Immature natural killer cell (primary cell): Measurements from ENCODE around the gene TBCEL. TPM values are rescaled to one million over a fixed set of nuclear protein-coding genes. Genes with fewer than 3 reads are reported as not detected.

Source experiments
- DNase-seq, 3 donors: peaks; one replicate each; pipeline ENCODE4 v3.0.0; 2022; ENCODE audit warnings: mixed read lengths in 1 of 3
- H3K27ac Mint-ChIP-seq, 6 donors: one replicate each; pipeline ENCODE4 v1.8.0; 2020; ENCODE audit warnings: mixed read lengths in 6 of 6, mild to moderate bottlenecking in 5 of 6, inconsistent platforms in 4 of 6, moderate library complexity in 3 of 6
- H3K27me3 Mint-ChIP-seq, 3 donors: one replicate each; pipeline ENCODE4 v1.8.0; 2020 to 2021; ENCODE audit warnings: low read depth in 3 of 3, mild to moderate bottlenecking in 3 of 3, mixed read lengths in 3 of 3, moderate library complexity in 3 of 3, inconsistent platforms in 1 of 3
- H3K36me3 Mint-ChIP-seq, 3 donors: one replicate each; pipeline ENCODE4 v1.8.0; 2020; ENCODE audit warnings: mixed read lengths in 3 of 3, inconsistent platforms in 2 of 3, mild to moderate bottlenecking in 2 of 3
- H3K4me1 Mint-ChIP-seq, 2 donors: one replicate each; pipeline ENCODE4 v1.8.0; 2020; ENCODE audit warnings: inconsistent platforms in 2 of 2, mild to moderate bottlenecking in 2 of 2, mixed read lengths in 2 of 2, moderate library complexity in 1 of 2
- H3K4me3 Mint-ChIP-seq, 5 donors: one replicate each; pipeline ENCODE4 v1.8.0; 2020; ENCODE audit warnings: mild to moderate bottlenecking in 5 of 5, mixed read lengths in 5 of 5, inconsistent platforms in 3 of 5, moderate library complexity in 3 of 5
- H3K9me3 Mint-ChIP-seq, 6 donors: one replicate each; pipeline ENCODE4 v1.8.0; 2020; ENCODE audit warnings: mild to moderate bottlenecking in 6 of 6, mixed read lengths in 6 of 6, inconsistent platforms in 4 of 6, moderate library complexity in 3 of 6
- polyA plus RNA-seq, 3 donors: library from polyadenylated mRNA; unstranded; fragments of 300-500 nt; fragmentation: Illumina TruSeq; gene quantifications; one replicate each; pipeline ENCODE4 v1.2.3, GENCODE V29; 2021

The TBCEL gene
- polyA plus RNA-seq, 3 donors from 2014 or later, result 3.9 to 6.6 (median 5.5) TPM

GRCh38 chr11:121035780-121036179 is 11.9 kb downstream of the TBCEL start:
- no peaks in the 10 kb centered on the region for H3K36me3 Mint-ChIP-seq
- peaks cover 0 to 4% (median 0%) of the 10 kb centered on the region in 3 donors for H3K27me3 Mint-ChIP-seq
- no peaks in the 10 kb centered on the region for H3K9me3 Mint-ChIP-seq
- H3K27ac Mint-ChIP-seq, result no peak overlapping the region
- DNase-seq, result no peak
- H3K4me3 Mint-ChIP-seq, result no peak overlapping the region
- H3K4me1 Mint-ChIP-seq, result peaks cover 14 to 34% of the 10 kb centered on the region in 2 donors

GRCh38 chr11:121037016-121037415 is 13.1 kb downstream of the TBCEL start:
- Mint-ChIP-seq H3K27me3 (peaks cover 0 to 2% (median 0%) of the 10 kb centered on the region in 3 donors), H3K4me3 (no peak overlapping the region), H3K9me3 (no peaks in the 10 kb centered on the region), H3K4me1 (peaks cover 14 to 34% of the 10 kb centered on the region in 2 donors), H3K27ac (no peak overlapping the region), H3K36me3 (no peaks in the 10 kb centered on the region)
- no peak for DNase-seq

- peak overlapping the region in 3 of 6 donors; percentile 12 to 42 (median 34) for H3K27ac Mint-ChIP-seq
- H3K4me1 Mint-ChIP-seq, result peaks cover 14 to 41% of the 10 kb centered on the region in 2 donors
Observed at GRCh38 chr11:121038648-121039409, 14.9 kb downstream of the TBCEL start.

GRCh38 chr11:121039971-121040613 is 16.2 kb downstream of the TBCEL start:
- H3K36me3 Mint-ChIP-seq, result no peaks in the 10 kb centered on the region
- no peak overlapping the region for H3K4me3 Mint-ChIP-seq
- H3K9me3 Mint-ChIP-seq, result no peaks in the 10 kb centered on the region
- H3K27ac Mint-ChIP-seq, result no peak overlapping the region
- no peak for DNase-seq
- H3K27me3 Mint-ChIP-seq, result no peaks in the 10 kb centered on the region
- peaks cover 14 to 38% of the 10 kb centered on the region in 2 donors for H3K4me1 Mint-ChIP-seq

More at GRCh38 chr11:121038648-121039409, 14.9 kb downstream of the TBCEL start:
- H3K9me3 Mint-ChIP-seq, result no peaks in the 10 kb centered on the region
- DNase-seq, result no peak
- no peaks in the 10 kb centered on the region for H3K36me3 Mint-ChIP-seq
- H3K4me3 Mint-ChIP-seq, result no peak overlapping the region
- peaks cover 0 to under 1% (median 0%) of the 10 kb centered on the region in 3 donors for H3K27me3 Mint-ChIP-seq

GRCh38 chr11:121040614-121041002 is 16.7 kb downstream of the TBCEL start:
- Mint-ChIP-seq H3K27ac (no peak overlapping the region), H3K36me3 (no peaks in the 10 kb centered on the region), H3K9me3 (no peaks in the 10 kb centered on the region), H3K4me3 (no peak overlapping the region), H3K27me3 (no peaks in the 10 kb centered on the region), H3K4me1 (peaks cover 14 to 33% of the 10 kb centered on the region in 2 donors)
- DNase-seq, result no peak

GRCh38 chr11:121041072-121041471 is 17.2 kb downstream of the TBCEL start:
- Mint-ChIP-seq H3K27ac (no peak overlapping the region), H3K4me3 (no peak overlapping the region), H3K36me3 (peaks cover 2 to 3% (median 2%) of the 10 kb centered on the region in 3 donors), H3K9me3 (no peaks in the 10 kb centered on the region), H3K4me1 (peaks cover 11 to 28% of the 10 kb centered on the region in 2 donors), H3K27me3 (no peaks in the 10 kb centered on the region)
- no peak for DNase-seq

GRCh38 chr11:121042296-121042695 is 18.4 kb downstream of the TBCEL start:
- Mint-ChIP-seq H3K4me3 (no peak overlapping the region), H3K9me3 (no peaks in the 10 kb centered on the region), H3K27ac (no peak overlapping the region)

GRCh38 chr11:121047926-121048325 is 24.0 kb downstream of the TBCEL start:
- Mint-ChIP-seq H3K4me3 (no peak overlapping the region), H3K27ac (no peak overlapping the region), H3K4me1 (no peaks in the 10 kb centered on the region), H3K27me3 (no peaks in the 10 kb centered on the region), H3K9me3 (no peaks in the 10 kb centered on the region), H3K36me3 (peaks cover 25 to 43% (median 26%) of the 10 kb centered on the region in 3 donors)
- no peak for DNase-seq

More at GRCh38 chr11:121042296-121042695, 18.4 kb downstream of the TBCEL start:
- Mint-ChIP-seq H3K36me3 (peaks cover 12 to 16% (median 14%) of the 10 kb centered on the region in 3 donors), H3K27me3 (no peaks in the 10 kb centered on the region), H3K4me1 (peaks cover 6 to 16% of the 10 kb centered on the region in 2 donors)
- no peak for DNase-seq

GRCh38 chr11:121048464-121049233 is 24.7 kb downstream of the TBCEL start:
- Mint-ChIP-seq H3K27ac (no peak overlapping the region), H3K36me3 (peaks cover 26 to 50% (median 32%) of the 10 kb centered on the region in 3 donors), H3K9me3 (no peaks in the 10 kb centered on the region), H3K4me1 (no peaks in the 10 kb centered on the region), H3K27me3 (no peaks in the 10 kb centered on the region), H3K4me3 (no peak overlapping the region)
- no peak for DNase-seq

- Mint-ChIP-seq H3K27me3 (no peaks in the 10 kb centered on the region), H3K27ac (no peak overlapping the region), H3K36me3 (peaks cover 37 to 61% (median 39%) of the 10 kb centered on the region in 3 donors), H3K4me3 (no peak overlapping the region), H3K9me3 (no peaks in the 10 kb centered on the region), H3K4me1 (no peaks in the 10 kb centered on the region)
- no peak for DNase-seq
Observed at GRCh38 chr11:121053244-121053643, 29.3 kb downstream of the TBCEL start.

GRCh38 chr11:121054266-121054665 is 30.4 kb downstream of the TBCEL start:
- Mint-ChIP-seq H3K27me3 (no peaks in the 10 kb centered on the region), H3K36me3 (peaks cover 34 to 60% (median 37%) of the 10 kb centered on the region in 3 donors)

GRCh38 chr11:121055076-121055475 is 31.2 kb downstream of the TBCEL start:
- Mint-ChIP-seq H3K4me3 (no peak overlapping the region), H3K27ac (no peak overlapping the region), H3K9me3 (no peaks in the 10 kb centered on the region), H3K27me3 (no peaks in the 10 kb centered on the region), H3K36me3 (peaks cover 34 to 57% (median 37%) of the 10 kb centered on the region in 3 donors), H3K4me1 (peaks cover 0 to 9% of the 10 kb centered on the region in 2 donors)
- DNase-seq, result no peak

More at GRCh38 chr11:121054266-121054665, 30.4 kb downstream of the TBCEL start:
- no peak overlapping the region for H3K4me3 Mint-ChIP-seq
- no peaks in the 10 kb centered on the region for H3K9me3 Mint-ChIP-seq
- H3K27ac Mint-ChIP-seq, result no peak overlapping the region
- H3K4me1 Mint-ChIP-seq, result peaks cover 0 to 1% of the 10 kb centered on the region in 2 donors
- no peak for DNase-seq

GRCh38 chr11:121057922-121058321 is 34.0 kb downstream of the TBCEL start:
- no peaks in the 10 kb centered on the region for H3K9me3 Mint-ChIP-seq
- no peak for DNase-seq
- H3K27ac Mint-ChIP-seq, result peak overlapping the region in 1 of 6 donors; percentile 25
- H3K27me3 Mint-ChIP-seq, result no peaks in the 10 kb centered on the region
- H3K4me1 Mint-ChIP-seq, result peaks cover 0 to 10% of the 10 kb centered on the region in 2 donors
- no peak overlapping the region for H3K4me3 Mint-ChIP-seq
- H3K36me3 Mint-ChIP-seq, result peaks cover 33 to 62% (median 37%) of the 10 kb centered on the region in 3 donors
